Astrocyte (in vitro differentiated cells and primary cell): ENCODE results near the gene MLIP. TPM values are rescaled to one million over a fixed set of nuclear protein-coding genes. Genes with fewer than 3 reads are reported as not detected.

Source experiments
- DNase-seq: peaks from one replicate; pipeline ENCODE4 v3.0.0-alpha.2; 2010; ENCODE audit warnings: low read depth
- FAIRE-seq: peaks from 2 replicates; lab custom pipeline; 2011; peaks lifted over from hg19 to GRCh38; lab: Jason Lieb, UNC
- H2AFZ ChIP-seq: 2 replicates; pipeline ENCODE4 v1.6.0; 2012; ENCODE audit warnings: low read depth, low read length, inconsistent platforms
- H3K27ac ChIP-seq: 2 replicates; pipeline ENCODE4 v1.5.1; 2011; ENCODE audit warnings: low read depth, low read length, inconsistent platforms
- H3K27me3 ChIP-seq: 2 replicates; pipeline ENCODE4 v1.6.0; 2011; ENCODE audit warnings: low read length, inconsistent platforms; ENCODE audit not compliant: insufficient read depth
- H3K36me3 ChIP-seq: 2 replicates; pipeline ENCODE4 v1.5.1; 2011; ENCODE audit warnings: low read length, inconsistent platforms; ENCODE audit not compliant: insufficient read depth
- H3K4me1 ChIP-seq: 2 replicates; pipeline ENCODE4 v1.5.1; 2011; ENCODE audit warnings: low read length, inconsistent platforms; ENCODE audit not compliant: insufficient read depth
- H3K4me2 ChIP-seq: 2 replicates; pipeline ENCODE4 v1.6.0; 2012; ENCODE audit warnings: low read length, inconsistent platforms
- H3K4me3 ChIP-seq: 2 replicates; pipeline ENCODE4 v1.5.1; 2011; ENCODE audit warnings: low read depth, mild to moderate bottlenecking, low read length, inconsistent platforms; ENCODE audit not compliant: insufficient read depth
- H3K79me2 ChIP-seq: 2 replicates; pipeline ENCODE4 v1.6.0; 2012; ENCODE audit warnings: mild to moderate bottlenecking, low read length, inconsistent platforms; ENCODE audit not compliant: insufficient read depth
- H3K9ac ChIP-seq: 2 replicates; pipeline ENCODE4 v1.6.0; 2012; ENCODE audit warnings: mild to moderate bottlenecking, low read length, inconsistent platforms
- H3K9me3 ChIP-seq: 2 replicates; pipeline ENCODE4 v1.5.1; 2012; ENCODE audit warnings: low read depth, mild to moderate bottlenecking, low read length, inconsistent platforms; ENCODE audit not compliant: insufficient read depth
- H4K20me1 ChIP-seq: 2 replicates; pipeline ENCODE4 v1.6.0; 2012; ENCODE audit warnings: low read length, inconsistent platforms; ENCODE audit not compliant: insufficient read depth
- H3K27ac Mint-ChIP-seq: one replicate; pipeline ENCODE4 v1.8.0; 2021; ENCODE audit warnings: mild to moderate bottlenecking, mixed read lengths; ENCODE audit not compliant: unreplicated experiment
- H3K27me3 Mint-ChIP-seq: one replicate; pipeline ENCODE4 v1.8.0; 2021; ENCODE audit warnings: low read depth, mixed read lengths; ENCODE audit not compliant: unreplicated experiment
- H3K36me3 Mint-ChIP-seq: one replicate; pipeline ENCODE4 v1.8.0; 2021; ENCODE audit warnings: low read depth, mixed read lengths; ENCODE audit not compliant: unreplicated experiment
- H3K4me1 Mint-ChIP-seq: one replicate; pipeline ENCODE4 v1.8.0; 2021; ENCODE audit warnings: low read depth, mixed read lengths; ENCODE audit not compliant: unreplicated experiment
- H3K4me3 Mint-ChIP-seq: one replicate; pipeline ENCODE4 v1.8.0; 2021; ENCODE audit warnings: mild to moderate bottlenecking, moderate library complexity, mixed read lengths; ENCODE audit not compliant: unreplicated experiment
- H3K9me3 Mint-ChIP-seq: one replicate; pipeline ENCODE4 v1.8.0; 2021; ENCODE audit warnings: mild to moderate bottlenecking, mixed read lengths; ENCODE audit not compliant: unreplicated experiment
- CTCF ChIP-seq: IDR thresholded peaks from 2 replicates; pipeline ENCODE4 v1.5.1; 2011; ENCODE audit warnings: low read depth, mild to moderate bottlenecking, inconsistent platforms, low read length, moderate library complexity; ENCODE audit not compliant: insufficient read depth
- EZH2 ChIP-seq: IDR thresholded peaks from 2 replicates; pipeline ENCODE4 v1.6.1; 2012; ENCODE audit warnings: mild to moderate bottlenecking, low read length, inconsistent platforms; ENCODE audit not compliant: insufficient read depth
- total RNA-seq: library from RNA; stranded (reverse); gene quantifications from 2 replicates; pipeline ENCODE4 v1.2.1, GENCODE V29; 2021

MLIP gene
- total RNA-seq, 1 donor from 2014 or later = not detected

- Mint-ChIP-seq H3K36me3 (no peaks in the 10 kb centered on the region), H3K27me3 (no peaks in the 10 kb centered on the region), H3K9me3 (no peaks in the 10 kb centered on the region), H3K27ac (peak overlapping the region; percentile 59), H3K4me1 (peaks cover 21% of the 10 kb centered on the region), H3K4me3 (no peak overlapping the region)
- Histone ChIP-seq H3K9ac (no peak overlapping the region), H2AFZ (no peak overlapping the region), H3K4me2 (no peak overlapping the region), H3K4me1 (peaks cover 4% of the 10 kb centered on the region), H3K27me3 (no peaks in the 10 kb centered on the region), H3K79me2 (no peaks in the 10 kb centered on the region), H3K9me3 (no peaks in the 10 kb centered on the region), H3K36me3 (no peaks in the 10 kb centered on the region), H3K27ac (no peak overlapping the region), H4K20me1 (no peaks in the 10 kb centered on the region), H3K4me3 (no peak overlapping the region)
- no peak for DNase-seq
- no peak for FAIRE-seq
- TF ChIP-seq CTCF (no peak), EZH2 (no peak)
Observed at GRCh38 chr6:54188846-54189245, 77.6 kb downstream of the MLIP start.

- H3K4me1 Mint-ChIP-seq = peaks cover 29% of the 10 kb centered on the region
- DNase-seq (peak; percentile 33), FAIRE-seq (no peak)
- no peak overlapping the region for H3K27ac Mint-ChIP-seq
- no peaks in the 10 kb centered on the region for H3K9me3 Mint-ChIP-seq
- H3K4me3 Mint-ChIP-seq = no peak overlapping the region
- Histone ChIP-seq H3K79me2 (no peaks in the 10 kb centered on the region), H3K4me1 (peaks cover 7% of the 10 kb centered on the region), H3K27me3 (no peaks in the 10 kb centered on the region), H3K4me3 (no peak overlapping the region), H3K27ac (no peak overlapping the region), H2AFZ (no peak overlapping the region), H3K36me3 (no peaks in the 10 kb centered on the region), H3K4me2 (no peak overlapping the region), H3K9ac (no peak overlapping the region), H4K20me1 (no peaks in the 10 kb centered on the region), H3K9me3 (no peaks in the 10 kb centered on the region)
- no peaks in the 10 kb centered on the region for H3K36me3 Mint-ChIP-seq
- no peaks in the 10 kb centered on the region for H3K27me3 Mint-ChIP-seq
- TF ChIP-seq CTCF (no peak), EZH2 (no peak)
Observed at GRCh38 chr6:54191461-54191860, 80.2 kb downstream of the MLIP start.

- no peaks in the 10 kb centered on the region for H3K36me3 Mint-ChIP-seq
- no peak overlapping the region for H3K9ac ChIP-seq
- FAIRE-seq (no peak), DNase-seq (no peak)
- H3K27ac Mint-ChIP-seq = peak overlapping the region; percentile 87
- TF ChIP-seq CTCF (no peak), EZH2 (no peak)
- H3K79me2 ChIP-seq = no peaks in the 10 kb centered on the region
- H3K36me3 ChIP-seq = no peaks in the 10 kb centered on the region
- peaks cover 29% of the 10 kb centered on the region for H3K4me1 Mint-ChIP-seq
- H3K4me2 ChIP-seq = no peak overlapping the region
- H3K4me3 Mint-ChIP-seq = no peak overlapping the region
- no peak overlapping the region for H2AFZ ChIP-seq
- no peaks in the 10 kb centered on the region for H3K9me3 ChIP-seq
- no peaks in the 10 kb centered on the region for H3K27me3 ChIP-seq
- no peak overlapping the region for H3K27ac ChIP-seq
- no peaks in the 10 kb centered on the region for H3K27me3 Mint-ChIP-seq
- H4K20me1 ChIP-seq = no peaks in the 10 kb centered on the region
- H3K4me1 ChIP-seq = peaks cover 7% of the 10 kb centered on the region
- H3K9me3 Mint-ChIP-seq = no peaks in the 10 kb centered on the region
- no peak overlapping the region for H3K4me3 ChIP-seq
Observed at GRCh38 chr6:54192993-54193392, 81.8 kb downstream of the MLIP start.
